ENCODE measurements around the gene TSPAN11.

TSPAN11 gene

DNA sequence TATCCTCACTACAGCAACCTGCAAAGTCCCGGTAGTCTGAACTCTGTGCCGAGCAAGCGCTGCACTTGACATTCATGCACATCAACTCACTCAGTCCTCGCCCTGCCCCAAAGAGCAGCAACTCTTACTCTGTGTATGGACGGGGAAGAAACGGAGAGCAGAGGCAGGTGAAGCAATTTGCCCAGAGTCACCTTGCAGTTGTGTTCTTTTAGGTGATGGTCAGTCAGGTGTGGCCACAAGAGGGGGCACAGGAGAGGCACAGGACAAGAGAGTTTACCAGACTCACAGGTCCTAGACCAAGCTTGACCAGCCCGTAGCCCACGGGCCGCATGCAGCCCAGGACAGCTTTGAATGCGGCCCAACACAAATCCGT, 39.1 kb downstream of the TSPAN11 start:
- TF ChIP-seq CTCF (IDR thresholded peaks at IDR 0.05; ENCODE audit: insufficient read depth, missing control alignments), result no peak
- DNase-seq (ENCODE audit: insufficient read length, low spot score) (no peak), FAIRE-seq (no peak)

DNA sequence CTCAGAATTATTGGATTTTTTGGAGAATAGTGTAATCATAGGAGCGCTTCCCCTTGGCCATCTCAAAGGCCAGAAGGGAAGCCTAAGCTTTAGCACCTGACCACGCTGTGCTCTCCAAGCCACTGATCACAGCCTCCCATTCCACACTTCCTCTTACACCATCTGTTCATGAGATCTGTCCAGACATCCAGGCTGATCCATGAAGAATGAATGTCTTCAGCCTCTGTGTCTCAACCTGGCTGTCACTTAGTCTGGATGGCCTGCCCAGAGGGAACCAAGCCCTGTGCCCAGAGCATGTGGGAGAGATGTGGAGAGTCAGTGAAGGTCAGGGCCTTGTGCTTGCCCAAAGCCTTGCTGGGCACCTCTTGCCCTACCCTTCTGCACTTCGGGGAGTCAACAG, 40.5 kb downstream of the TSPAN11 start:
- no peak for DNase-seq (ENCODE audit: insufficient read length, low spot score)
- TF ChIP-seq CTCF (IDR thresholded peaks at IDR 0.05; ENCODE audit: insufficient read depth, missing control alignments), result no peak
- FAIRE-seq, result no peak

DNA sequence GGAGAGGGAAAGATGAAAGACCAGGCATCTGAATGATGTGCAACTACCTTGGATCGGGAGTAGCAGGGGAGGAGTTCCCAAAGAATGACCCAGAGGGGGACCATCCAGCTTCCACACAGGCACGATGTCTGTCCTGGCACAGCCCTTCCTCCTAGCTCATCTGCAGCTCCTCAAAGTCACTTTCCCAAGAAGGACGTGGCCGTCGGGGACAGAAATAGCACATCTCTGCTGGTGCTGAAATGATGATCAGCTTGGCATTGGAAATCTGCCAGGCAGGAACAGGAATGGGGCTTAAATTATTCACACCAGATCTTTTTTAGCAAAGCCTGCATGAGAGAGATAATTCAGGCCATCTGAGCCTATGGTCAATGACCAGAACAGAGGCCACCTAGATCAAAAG, 41.7 kb downstream of the TSPAN11 start:
- no peak for DNase-seq (ENCODE audit: insufficient read length, low spot score)
- no peak for TF ChIP-seq CTCF (IDR thresholded peaks at IDR 0.05; ENCODE audit: insufficient read depth, missing control alignments)
- FAIRE-seq, result no peak

- FAIRE-seq, result no peak
- TF ChIP-seq CTCF (IDR thresholded peaks at IDR 0.05; ENCODE audit: insufficient read depth, missing control alignments), result no peak
Observed at GRCh38 chr12:30969006-30969405, 42.5 kb downstream of the TSPAN11 start.

GRCh38 chr12:30969606-30970395, 43.3 kb downstream of the TSPAN11 start:
- DNase-seq (ENCODE audit: insufficient read length, low spot score), result no peak
- FAIRE-seq, result no peak
- no peak for TF ChIP-seq CTCF (IDR thresholded peaks at IDR 0.05; ENCODE audit: insufficient read depth, missing control alignments)

More at GRCh38 chr12:30969006-30969405, 42.5 kb downstream of the TSPAN11 start:
- no peak for DNase-seq (ENCODE audit: insufficient read length, low spot score)

DNA sequence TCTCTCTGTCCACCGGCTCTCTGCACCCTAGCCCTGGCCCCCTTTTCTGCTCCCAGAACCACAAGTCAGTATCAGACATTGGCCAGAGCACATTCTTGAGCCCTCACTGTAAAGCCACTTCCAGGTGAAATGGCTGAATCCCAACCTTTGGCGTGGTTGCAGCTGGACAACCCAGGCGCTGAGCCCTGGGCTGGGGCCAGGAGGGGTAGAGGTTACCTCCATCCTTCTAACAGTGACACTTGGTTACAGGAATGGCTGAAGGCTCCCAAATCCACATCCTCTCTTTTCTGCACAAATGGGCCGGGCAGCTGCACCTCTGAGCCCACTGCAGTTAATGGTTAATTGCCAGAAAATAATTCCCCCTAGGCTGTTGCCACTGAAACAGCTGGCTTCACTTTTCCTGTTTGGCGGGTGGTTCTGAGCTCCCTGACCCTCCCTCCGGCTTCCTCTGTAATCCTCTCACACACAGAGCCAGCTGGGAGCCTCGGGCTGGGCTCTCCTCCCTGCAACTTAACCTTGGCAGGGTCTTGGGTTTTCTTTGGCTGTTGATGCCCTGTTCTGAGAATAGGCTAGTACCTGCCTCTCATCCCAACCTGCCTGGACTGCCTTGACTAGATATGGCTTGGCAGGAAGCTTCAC, 44.1 kb downstream of the TSPAN11 start:
- DNase-seq (ENCODE audit: insufficient read length, low spot score), result peak; percentile 64
- FAIRE-seq, result no peak
- no peak for TF ChIP-seq CTCF (IDR thresholded peaks at IDR 0.05; ENCODE audit: insufficient read depth, missing control alignments)

GRCh38 chr12:30972035-30972434, 45.5 kb downstream of the TSPAN11 start:
- TF ChIP-seq CTCF (IDR thresholded peaks at IDR 0.05; ENCODE audit: insufficient read depth, missing control alignments), result no peak
- FAIRE-seq (no peak), DNase-seq (ENCODE audit: insufficient read length, low spot score) (no peak)
